GM21447 (cell line): ENCODE results near the gene SLC15A4.

Source experiments
- ATAC-seq: cut with Tn5 transposase; IDR thresholded peaks from one replicate; pipeline ENCODE4 v1.9.1; 2021; ENCODE audit not compliant: unreplicated experiment

Gene SLC15A4

GRCh38 chr12:128763395-128763794 lies 60.4 kb downstream of the SLC15A4 start:
- no peak for ATAC-seq

GRCh38 chr12:128761379-128761790 lies 62.4 kb downstream of the SLC15A4 start:
- no peak for ATAC-seq

GRCh38 chr12:128755566-128755965 lies 68.2 kb downstream of the SLC15A4 start:
- ATAC-seq, result no peak

- no peak for ATAC-seq
These were observed 69.5 kb downstream of the SLC15A4 start for GRCh38 chr12:128754275-128754674.

- no peak for ATAC-seq
These were observed 70.3 kb downstream of the SLC15A4 start for GRCh38 chr12:128753438-128753837.

- no peak for ATAC-seq
These were observed 71.4 kb downstream of the SLC15A4 start for GRCh38 chr12:128752386-128752785.

- ATAC-seq, result no peak
These were observed 76.3 kb downstream of the SLC15A4 start for GRCh38 chr12:128747441-128747840.

GRCh38 chr12:128745772-128746689 lies 77.7 kb downstream of the SLC15A4 start:
- no peak for ATAC-seq

GRCh38 chr12:128743916-128744315 lies 79.8 kb downstream of the SLC15A4 start:
- ATAC-seq, result no peak
